BJ (cell line): Measurements from ENCODE around the gene SERPINE2. TPM values are rescaled to one million over a fixed set of nuclear protein-coding genes. Genes with fewer than 3 reads are reported as not detected.

ENCODE experiments used
- CTCF ChIA-PET: fragments of 350-600 bp; formaldehyde crosslinking; extraction: SDS; loops from one replicate; lab custom pipeline; 2021; ENCODE audit warnings: antibody characterized with exemption, inconsistent platforms; lab: Yijun Ruan, JAX
- POLR2A ChIA-PET: fragments of 300-600 bp; sonication (Branson Sonifier 250); formaldehyde crosslinking; extraction: SDS; loops from one replicate; lab custom pipeline; 2021; ENCODE audit warnings: antibody characterized with exemption; lab: Charles Lee
- DNase-seq: peaks from one replicate; pipeline ENCODE4 v3.0.0-alpha.2; 2011; ENCODE audit warnings: low read depth
- H3K27me3 ChIP-seq: 2 replicates; pipeline ENCODE4 v1.6.0; 2011; ENCODE audit warnings: low read length; ENCODE audit not compliant: control insufficient read depth, insufficient read depth
- H3K36me3 ChIP-seq: 2 replicates; pipeline ENCODE4 v1.5.1; 2011; ENCODE audit warnings: low read length; ENCODE audit not compliant: control insufficient read depth, insufficient read depth
- H3K4me3 ChIP-seq: 2 replicates; pipeline ENCODE4 v1.5.1; 2011; ENCODE audit warnings: low read depth, mild to moderate bottlenecking, control low read depth, low read length
- polyA plus RNA-seq: library from polyadenylated mRNA; depleted of rRNA; stranded (reverse); fragments of >200 nt; gene quantifications from 2 replicates; pipeline ENCODE4 v1.2.3, GENCODE V29; 2011
- TF ChIP-seq, protein P1 (sequence below): IDR thresholded peaks from 2 replicates; pipeline ENCODE4 v1.5.1; 2011; ENCODE audit warnings: low read depth, mild to moderate bottlenecking, control low read depth, inconsistent platforms, low read length, moderate library complexity; ENCODE audit not compliant: insufficient read depth

SERPINE2 gene
- polyA plus RNA-seq, 1 experiment, result 750 TPM

DNA sequence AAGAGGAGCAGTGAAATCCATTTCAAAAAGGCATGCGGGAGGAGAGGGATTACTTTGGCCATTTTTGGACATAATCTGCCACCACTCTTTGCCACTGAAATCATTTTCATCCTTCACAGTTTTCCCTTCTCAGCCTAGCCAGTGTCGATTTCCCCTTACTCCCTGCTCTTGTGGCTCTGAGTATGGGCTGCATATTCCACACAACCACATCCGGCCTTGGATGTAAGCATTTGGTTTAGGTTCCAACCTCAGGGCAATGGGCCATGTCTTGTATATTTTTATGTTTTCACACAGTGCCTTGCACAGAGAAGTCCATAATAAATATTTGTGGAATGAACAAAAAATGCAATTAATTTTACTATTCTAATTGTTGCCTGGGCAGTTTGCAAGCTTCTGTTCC is 7.7 kb upstream of the SERPINE2 start:
- TF ChIP-seq, protein P1, sequence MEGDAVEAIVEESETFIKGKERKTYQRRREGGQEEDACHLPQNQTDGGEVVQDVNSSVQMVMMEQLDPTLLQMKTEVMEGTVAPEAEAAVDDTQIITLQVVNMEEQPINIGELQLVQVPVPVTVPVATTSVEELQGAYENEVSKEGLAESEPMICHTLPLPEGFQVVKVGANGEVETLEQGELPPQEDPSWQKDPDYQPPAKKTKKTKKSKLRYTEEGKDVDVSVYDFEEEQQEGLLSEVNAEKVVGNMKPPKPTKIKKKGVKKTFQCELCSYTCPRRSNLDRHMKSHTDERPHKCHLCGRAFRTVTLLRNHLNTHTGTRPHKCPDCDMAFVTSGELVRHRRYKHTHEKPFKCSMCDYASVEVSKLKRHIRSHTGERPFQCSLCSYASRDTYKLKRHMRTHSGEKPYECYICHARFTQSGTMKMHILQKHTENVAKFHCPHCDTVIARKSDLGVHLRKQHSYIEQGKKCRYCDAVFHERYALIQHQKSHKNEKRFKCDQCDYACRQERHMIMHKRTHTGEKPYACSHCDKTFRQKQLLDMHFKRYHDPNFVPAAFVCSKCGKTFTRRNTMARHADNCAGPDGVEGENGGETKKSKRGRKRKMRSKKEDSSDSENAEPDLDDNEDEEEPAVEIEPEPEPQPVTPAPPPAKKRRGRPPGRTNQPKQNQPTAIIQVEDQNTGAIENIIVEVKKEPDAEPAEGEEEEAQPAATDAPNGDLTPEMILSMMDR, result no peak

GRCh38 chr2:224042191-224042696 is 3.2 kb upstream of the SERPINE2 start:
- Histone ChIP-seq H3K4me3 (no peak overlapping the region), H3K36me3 (no peaks in the 10 kb centered on the region), H3K27me3 (no peaks in the 10 kb centered on the region)
- ChIA-PET CTCF (interaction anchor here (1.3 to 2.8 kb wide), 3 partner anchors 11 to 241 kb away, joined by 4 to 19 read pairs (median 6); no protein-coding TSS in a partner anchor), POLR2A (no interaction called here)
- no peak for DNase-seq
- TF ChIP-seq, protein P1, result no peak

More for the DNA sequence above, 7.7 kb upstream of the SERPINE2 start:
- Histone ChIP-seq H3K27me3 (no peaks in the 10 kb centered on the region), H3K4me3 (no peak overlapping the region), H3K36me3 (no peaks in the 10 kb centered on the region)
- no peak for DNase-seq
- POLR2A ChIA-PET, result no interaction called here
- CTCF ChIA-PET, result no interaction called here

DNA sequence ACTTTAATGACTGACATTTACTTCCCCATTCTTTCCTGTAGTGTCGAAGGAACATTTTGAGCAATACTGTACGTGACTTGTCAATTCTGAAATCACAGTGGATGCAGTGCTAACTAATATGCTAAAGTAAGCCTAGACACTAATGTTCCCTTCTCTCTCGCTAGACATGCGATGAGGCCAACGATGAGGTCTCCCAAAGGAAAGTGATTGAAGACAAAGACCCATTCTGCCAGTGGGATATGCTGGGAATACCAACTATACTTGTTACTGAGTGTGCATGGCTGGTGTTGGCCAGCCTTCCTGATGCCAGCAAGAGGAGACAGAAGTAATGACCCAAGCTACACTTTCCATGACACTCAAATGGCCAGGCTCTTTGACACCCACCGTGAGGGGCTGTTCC is 2.5 kb upstream of the SERPINE2 start:
- DNase-seq, result no peak

GRCh38 chr2:224040753-224041152 is 1.7 kb upstream of the SERPINE2 start:
- Histone ChIP-seq H3K36me3 (0 out of 2 replicates have a peak, but pooled peaks cover under 1% of the 10 kb centered on the region), H3K27me3 (no peaks in the 10 kb centered on the region), H3K4me3 (no peak overlapping the region)
- CTCF ChIA-PET, result interaction anchor here (2.8 kb wide), 1 partner anchor 243 kb away, joined by 19 read pairs; no protein-coding TSS in a partner anchor
- TF ChIP-seq, protein P1, result no peak
- POLR2A ChIA-PET, result no interaction called here
- no peak for DNase-seq

More for the DNA sequence above, 2.5 kb upstream of the SERPINE2 start:
- CTCF ChIA-PET, result interaction anchor here (1.5 to 2.8 kb wide), 2 partner anchors 48 to 242 kb away, joined by 6 to 19 read pairs; no protein-coding TSS in a partner anchor
- no peak overlapping the region for H3K4me3 ChIP-seq
- TF ChIP-seq, protein P1, result no peak
- POLR2A ChIA-PET, result no interaction called here
- no peaks in the 10 kb centered on the region for H3K36me3 ChIP-seq
- H3K27me3 ChIP-seq, result no peaks in the 10 kb centered on the region

DNA sequence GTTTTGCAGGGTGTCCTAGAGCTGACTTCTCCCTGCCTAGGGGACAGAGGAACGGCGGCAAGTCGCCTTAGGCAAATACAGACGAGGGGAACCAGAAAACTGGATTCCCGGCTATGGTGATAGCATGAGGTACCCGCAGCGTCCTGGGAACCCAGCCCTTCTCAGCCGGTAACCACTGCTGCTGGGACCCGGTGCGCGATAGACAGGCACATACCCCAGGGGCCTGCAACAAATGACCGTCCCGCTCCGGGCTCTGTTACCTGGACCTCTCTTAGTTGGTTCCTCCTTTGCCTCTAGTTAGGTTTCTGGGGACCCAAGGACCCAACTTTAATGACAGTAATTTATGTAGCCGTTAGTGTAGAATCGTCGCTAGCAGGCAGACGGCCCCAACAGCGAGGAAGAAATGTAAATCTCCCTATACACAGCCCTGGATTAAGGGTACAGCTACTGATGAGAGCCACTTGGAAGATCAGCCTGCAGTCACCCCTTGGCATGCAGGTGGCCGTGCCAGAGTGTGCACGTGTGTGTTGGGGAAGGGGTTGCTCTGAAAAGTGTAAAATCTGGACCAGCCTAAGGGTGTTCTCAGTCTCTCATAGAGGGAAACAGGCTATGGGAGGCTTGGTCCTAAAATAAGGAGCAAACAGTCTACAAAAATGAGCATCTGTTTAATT is 819 bp upstream of the SERPINE2 start:
- H3K27me3 ChIP-seq, result no peaks in the 10 kb centered on the region
- no peak for DNase-seq
- TF ChIP-seq, protein P1, result no peak
- ChIA-PET CTCF (interaction anchor here (0.7 to 2.0 kb wide), 10 partner anchors 23 to 244 kb away, joined by 3 to 21 read pairs (median 4); no protein-coding TSS in a partner anchor), POLR2A (interaction anchor here (0.8 kb wide), 1 partner anchor 232 kb away, joined by 3 read pairs; no protein-coding TSS in a partner anchor)
- peak overlapping the region; percentile 72 for H3K4me3 ChIP-seq
- H3K36me3 ChIP-seq, result peaks cover 3% of the 10 kb centered on the region; the same call in 1 of the 2 replicates
